GM18508 (cell line): ENCODE data around the gene MICU2.

Experiments
- ATAC-seq: cut with Tn5 transposase; IDR thresholded peaks from one replicate; pipeline ENCODE4 v1.9.1; 2021; ENCODE audit warnings: moderate number of reproducible peaks; ENCODE audit not compliant: insufficient read depth, unreplicated experiment

Gene MICU2

DNA sequence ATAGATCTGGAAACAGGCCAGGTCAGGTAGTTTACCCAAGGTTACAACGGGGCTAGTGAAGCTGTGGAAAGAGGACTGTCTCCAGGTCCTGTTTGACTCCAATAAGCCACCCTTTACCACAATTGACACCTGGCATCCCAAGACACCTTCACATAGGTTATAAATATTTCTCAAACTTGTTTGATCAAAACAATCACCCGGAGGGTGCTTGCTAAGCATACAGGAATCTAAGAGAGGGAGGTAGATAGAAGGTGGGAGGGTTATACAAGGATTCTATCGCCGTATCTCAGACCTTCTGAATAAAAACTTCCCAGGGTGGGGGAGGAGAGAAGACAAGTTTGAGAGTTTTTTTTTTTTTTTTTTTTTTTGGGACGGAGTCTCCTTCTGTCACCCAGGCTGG, 55.4 kb downstream of the MICU2 start:
- ATAC-seq: no peak

DNA sequence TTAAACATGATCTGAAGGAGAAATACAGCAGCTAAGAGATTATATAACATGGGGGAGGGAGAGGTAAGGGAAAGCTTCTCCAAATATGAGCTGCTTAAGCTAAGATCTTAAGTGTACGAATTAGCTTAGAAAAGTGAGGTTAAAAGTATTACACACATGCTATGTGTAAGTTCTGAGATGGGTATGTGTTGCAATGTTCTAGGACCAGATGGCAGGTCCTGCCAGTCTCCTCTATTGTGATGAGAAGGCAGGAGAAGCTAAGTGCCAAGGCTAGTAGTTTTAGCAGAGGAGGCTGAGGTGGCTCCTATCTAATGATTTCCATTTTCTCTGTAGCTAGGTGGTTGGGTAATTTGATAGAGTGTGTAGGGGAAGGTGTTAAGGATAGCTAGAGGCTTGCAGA, 57.6 kb downstream of the MICU2 start:
- ATAC-seq: no peak

DNA sequence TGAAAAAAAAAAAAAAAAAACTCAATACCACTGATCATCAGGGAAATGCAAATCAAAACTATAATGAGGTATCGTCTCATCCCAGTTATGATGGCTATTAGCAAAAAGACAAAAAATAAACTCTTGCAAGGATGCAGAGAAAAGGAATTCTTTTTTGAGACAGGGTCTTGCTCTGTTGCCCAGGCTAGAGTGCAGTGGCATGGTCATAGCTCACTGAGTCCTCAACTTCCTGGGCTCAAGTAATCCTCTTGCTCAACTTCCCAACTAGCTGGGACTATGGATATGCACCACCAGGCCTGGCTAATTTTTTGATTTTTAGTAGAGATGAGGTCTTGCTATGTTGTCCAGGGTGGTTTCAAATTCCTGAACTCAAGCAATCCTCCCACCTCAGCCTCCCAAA, 59.5 kb downstream of the MICU2 start:
- no peak for ATAC-seq

DNA sequence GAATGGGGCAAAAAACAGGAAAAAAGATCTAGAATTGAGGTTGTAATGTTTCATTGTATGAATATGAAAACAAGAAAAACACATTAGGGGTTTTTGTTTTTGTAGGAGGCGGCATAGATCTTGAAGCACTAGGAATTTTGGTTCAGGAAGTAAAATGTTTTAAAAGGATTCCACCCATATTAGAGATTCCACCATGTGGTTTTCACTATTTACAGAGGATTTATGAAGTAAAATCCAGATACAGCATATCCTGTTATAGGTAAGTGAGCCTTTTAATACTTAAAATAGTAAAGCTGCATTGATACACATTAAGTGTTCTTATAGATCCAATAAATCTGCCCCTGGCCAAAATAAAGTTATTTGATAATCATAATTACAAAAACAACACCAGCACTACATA, 61.4 kb downstream of the MICU2 start:
- no peak for ATAC-seq

DNA sequence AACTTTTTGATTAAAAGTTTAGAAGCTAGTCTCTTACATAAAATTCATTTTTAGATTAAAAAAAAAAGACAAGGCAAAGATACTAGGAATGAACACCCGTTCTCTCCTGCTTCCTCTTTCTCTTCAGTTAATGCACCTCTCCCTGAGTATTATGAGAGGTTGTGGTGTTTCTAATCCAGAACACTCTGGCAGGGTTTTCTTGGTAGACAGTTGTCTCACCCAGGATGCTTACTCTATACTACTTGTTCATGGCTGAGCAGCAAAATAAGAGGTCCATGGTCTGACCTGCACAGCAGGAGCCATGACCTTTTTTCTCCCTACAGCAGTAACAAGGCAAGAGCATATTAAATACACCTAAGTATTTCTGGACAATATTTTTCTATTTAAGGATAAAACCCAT, 62.0 kb downstream of the MICU2 start:
- no peak for ATAC-seq

DNA sequence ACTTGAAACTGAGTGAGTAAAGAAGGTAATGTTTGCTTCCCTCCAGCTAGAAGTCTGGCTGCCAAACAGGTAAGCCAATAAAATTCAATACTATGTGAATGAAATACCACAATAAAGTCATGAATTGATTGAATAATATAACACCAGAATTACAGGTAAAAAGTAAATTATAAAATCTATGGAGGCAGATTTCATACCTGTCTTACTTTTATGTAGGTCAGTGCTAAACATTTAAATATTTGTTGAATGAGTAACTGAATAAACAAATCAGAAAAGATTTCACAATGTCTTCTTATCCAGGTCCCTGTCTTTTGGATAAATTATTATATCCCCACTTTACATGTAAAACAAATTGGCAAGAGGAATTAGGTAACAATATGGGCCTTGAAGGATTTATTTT, 62.7 kb downstream of the MICU2 start:
- ATAC-seq: no peak

DNA sequence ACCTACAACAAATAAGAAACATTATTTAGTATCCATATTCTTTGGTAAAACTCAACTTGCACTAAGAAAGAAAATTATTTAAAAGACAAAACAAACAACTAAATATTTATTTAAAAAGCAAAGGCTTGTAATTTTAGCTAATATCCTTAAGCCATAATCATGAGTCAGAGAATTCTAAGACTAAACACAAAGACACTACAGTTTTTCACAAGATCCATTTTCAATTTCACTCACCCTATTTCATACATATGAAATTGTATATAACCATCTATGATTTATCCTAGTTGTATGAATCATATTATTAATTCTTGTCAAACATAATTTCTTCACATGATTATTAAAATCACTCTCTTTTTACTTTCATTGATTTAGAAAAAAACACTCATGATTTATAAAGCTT, 64.3 kb downstream of the MICU2 start:
- no peak for ATAC-seq

DNA sequence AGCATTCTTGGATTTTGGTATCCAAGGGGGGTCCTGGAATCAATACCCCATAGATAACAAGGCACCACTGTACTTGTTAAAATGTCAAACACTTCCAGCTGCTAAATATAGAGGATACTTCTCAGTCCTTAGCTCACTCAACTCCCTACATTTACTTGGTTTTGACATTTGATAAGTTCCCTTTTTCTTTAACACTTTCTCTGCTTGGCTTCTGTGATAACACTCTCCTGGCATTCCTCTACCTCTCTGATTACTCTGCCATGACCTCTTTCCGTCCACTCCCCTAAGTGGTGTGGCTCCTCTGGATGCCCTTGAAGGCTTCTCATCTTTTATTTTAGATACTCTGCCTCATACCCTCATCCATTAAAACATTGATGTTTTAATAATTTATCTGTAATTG, 65.2 kb downstream of the MICU2 start:
- ATAC-seq: no peak

DNA sequence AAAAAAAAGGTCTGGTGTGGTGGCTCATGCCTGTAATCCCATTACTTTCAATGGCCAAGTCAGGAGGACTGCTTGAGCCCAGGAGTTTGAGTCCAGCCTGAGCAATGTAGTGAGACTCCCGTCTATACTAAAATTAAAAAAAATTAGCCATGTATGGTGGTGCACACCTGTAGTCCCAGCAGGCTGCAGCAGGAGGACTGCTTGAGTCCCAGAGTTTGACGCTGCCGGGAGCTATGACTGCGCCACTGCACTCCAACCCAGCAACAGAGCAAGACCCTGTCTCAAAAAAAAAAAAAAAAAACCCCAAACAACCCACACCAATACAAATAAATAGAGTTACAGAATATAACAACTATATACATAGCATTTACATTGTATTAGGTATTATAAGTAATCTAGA, 65.7 kb downstream of the MICU2 start:
- ATAC-seq: no peak

DNA sequence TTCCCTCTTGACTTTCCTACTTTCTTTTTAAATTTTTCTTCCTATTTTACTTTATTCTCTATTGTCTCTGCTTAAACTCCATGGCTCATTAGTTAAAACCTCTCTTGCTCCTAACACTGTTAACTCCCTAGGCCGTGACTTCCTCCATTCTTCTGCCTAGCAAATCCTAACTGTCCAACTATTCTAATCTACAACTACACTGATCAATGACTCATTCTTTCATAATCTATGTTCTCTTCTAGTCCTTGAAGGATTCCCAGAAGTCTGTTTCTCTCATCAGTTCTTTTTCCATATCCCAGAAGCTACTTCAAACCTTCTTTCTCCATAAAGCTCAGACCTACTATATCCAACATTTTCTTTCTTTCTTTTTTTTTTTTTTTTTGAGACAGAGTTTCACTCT, 66.9 kb downstream of the MICU2 start:
- ATAC-seq: no peak

DNA sequence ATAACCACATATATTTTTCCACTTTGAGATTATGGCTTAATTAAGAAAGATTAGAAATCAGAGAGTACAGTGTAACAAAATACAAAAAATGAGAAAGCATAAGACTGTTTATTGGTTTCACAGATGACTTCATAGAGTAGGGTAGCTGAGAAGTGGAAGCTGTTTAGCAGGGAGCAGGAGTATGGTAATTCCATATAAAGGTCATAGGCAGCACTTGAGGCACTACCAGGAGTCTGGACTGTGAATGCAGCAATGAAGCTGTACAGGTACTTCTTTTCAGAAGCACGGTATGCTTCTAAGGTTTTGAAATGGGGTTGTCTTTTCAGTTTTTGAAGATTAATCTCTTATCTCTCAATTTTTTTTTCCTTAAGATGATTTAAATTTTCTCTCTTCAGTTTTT, 69.2 kb downstream of the MICU2 start:
- no peak for ATAC-seq

DNA sequence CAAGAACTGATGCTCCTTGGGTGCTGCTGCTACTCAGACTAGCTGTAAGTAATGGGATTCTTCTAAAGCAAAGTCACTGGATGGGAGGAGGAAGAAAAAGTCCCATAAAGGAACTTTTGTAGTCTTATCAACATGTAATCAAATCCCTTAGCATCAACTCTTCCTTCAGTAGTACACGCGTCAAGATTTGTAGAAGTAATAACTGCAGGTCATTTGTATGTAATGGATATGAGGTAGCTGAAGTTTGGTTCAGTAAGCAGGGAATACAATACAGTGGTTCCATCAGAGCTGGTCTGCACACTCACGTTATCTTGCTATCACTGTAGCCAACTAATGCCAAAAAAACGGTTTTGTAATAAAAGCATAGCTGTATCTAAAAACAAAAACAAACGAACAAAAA, 72.5 kb downstream of the MICU2 start:
- no peak for ATAC-seq

DNA sequence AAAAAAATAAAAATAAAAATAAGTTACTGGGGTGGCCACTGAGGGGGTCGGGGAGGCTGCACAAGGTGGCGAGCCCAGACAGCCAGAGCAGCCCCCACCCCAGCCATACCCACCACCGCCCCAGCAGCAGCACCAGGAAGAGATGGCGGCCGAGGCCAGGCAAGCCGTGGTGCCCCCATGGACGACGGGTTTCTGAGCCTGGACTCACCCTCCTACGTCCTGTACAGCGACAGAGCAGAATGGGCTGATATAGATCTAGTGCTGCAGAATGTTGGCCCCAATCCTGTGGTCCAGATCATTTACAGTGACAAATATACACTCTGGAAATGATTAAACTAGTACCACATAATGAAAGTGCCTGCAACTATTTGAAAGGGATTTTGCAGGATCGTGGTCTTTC, 73.3 kb downstream of the MICU2 start:
- ATAC-seq: no peak

DNA sequence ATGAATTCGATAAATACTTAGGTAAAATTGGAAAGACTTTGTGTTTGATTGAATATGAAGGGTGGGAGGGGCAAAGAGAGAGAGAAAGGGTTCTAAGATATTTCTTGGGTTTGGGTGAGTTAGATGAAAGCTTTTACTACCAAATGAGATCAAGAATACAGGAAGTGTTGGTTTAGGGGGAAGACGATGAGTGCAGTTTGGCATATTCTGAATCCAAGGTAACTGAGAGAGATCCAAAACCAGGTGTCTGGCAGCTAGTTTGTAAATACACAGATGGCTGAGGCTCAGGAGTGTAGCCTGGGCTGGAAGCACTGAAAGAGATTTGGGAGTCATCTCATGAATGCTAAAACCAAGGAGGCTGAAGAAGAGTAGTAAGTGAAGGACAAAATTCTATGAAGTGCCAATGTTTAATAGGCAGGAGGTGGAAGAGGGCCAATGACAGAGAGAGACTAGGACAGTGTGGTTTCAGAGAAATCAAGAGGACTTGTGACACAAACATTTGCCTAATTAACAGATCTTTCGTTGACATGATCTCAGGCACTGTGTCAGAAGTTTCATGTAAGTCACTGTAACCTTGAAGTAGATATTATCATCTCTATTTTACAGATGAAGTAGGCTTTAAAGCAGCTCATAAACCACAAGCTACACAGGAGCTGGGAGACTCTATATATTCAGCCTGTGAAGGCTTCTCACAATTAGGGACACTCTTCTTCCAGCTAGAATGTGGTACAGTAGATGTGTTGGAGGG, 74.7 kb downstream of the MICU2 start:
- ATAC-seq: no peak

DNA sequence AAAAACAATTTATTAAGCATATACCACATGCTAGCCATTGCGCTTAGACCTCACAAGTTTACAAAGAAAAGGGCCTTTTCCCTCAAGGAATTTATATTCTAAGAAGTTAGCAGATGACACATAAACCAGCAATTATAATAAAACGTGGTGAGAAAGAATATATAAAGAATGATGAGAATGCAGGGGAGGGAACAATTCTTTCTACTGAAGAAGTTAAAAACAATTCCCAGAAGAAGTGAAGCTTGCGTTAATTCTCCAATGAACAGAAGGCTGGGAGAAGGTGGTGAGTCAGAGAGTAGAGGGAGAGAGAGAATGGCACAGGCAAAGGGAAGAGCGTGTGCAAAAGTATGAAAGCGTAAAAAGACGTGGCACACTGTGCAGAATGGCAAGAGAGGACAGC, 75.4 kb downstream of the MICU2 start:
- no peak for ATAC-seq

DNA sequence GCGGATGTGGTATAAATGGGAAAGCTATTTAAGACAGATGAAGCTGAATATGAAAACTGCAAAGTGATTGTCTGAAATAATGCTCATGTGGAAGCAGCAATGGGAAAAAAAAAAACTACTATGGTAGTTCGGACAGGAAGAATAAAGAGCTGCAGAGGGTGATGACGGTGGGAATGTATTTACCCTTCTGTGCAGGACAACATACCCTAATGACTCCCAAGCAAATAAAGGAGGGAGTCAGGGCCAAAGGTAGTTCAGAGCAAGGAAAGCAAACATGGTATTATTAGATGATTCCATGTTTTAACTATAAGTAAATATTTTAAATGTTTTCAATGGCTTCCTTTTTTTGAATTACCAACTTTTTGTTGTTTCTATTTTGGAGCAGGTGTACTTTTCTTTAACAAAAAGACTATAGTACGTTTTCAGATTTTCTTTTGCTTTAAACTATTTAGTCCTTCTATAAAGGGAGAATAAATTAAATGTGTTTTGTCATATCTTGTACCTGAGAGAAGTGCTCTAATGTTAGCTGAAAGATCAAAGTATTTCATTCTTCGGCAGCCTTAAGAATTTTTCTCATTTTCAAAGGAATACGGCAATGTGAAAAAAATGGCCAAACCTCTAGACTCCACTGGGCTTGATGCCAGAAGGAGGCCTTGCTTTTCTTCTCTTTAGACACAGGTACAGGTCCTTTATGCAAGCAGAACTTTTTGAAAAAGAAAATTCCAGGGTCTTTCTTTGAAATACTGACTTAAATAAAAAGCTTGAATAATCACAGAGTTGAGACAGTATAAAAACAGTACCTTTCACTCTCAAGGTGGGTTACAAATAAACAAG, 77.0 kb downstream of the MICU2 start:
- no peak for ATAC-seq

DNA sequence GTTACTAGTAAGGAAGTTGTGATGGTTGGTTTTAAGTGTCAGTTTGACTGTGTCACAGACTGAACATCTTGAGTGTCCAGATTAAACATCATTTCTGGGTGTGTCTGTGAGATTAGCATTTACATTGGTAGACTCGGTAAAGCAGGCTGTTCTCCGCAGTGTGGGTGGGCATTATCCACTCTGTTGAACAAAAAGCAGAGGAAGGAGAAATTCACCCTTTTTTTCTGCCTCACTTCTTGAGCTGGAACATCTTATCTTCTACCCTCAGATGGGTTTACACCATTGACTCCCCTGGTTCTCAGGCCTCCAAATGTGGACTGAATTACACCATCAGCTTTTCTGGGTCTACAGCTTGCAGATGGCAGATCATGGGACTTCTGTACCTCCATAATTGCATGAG, 81.1 kb downstream of the MICU2 start:
- ATAC-seq: no peak

DNA sequence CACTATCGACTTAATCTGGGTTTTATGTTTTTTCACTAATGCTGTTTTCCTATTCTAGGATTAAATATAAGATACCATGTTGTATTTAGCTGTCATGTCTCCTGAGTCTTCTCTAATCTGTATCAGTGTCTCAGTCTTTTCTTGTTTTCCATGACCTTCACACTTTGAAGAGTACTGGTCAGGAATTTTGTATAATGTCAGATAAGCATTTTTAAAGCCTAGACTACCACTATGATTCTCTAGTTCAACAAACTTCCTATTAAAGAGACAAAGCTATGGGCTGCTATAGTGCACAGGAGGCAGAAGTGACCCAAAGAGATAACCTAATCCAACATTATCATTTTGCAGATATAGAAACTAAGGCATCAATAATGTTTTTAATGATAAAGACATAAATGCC, 81.8 kb downstream of the MICU2 start:
- no peak for ATAC-seq

DNA sequence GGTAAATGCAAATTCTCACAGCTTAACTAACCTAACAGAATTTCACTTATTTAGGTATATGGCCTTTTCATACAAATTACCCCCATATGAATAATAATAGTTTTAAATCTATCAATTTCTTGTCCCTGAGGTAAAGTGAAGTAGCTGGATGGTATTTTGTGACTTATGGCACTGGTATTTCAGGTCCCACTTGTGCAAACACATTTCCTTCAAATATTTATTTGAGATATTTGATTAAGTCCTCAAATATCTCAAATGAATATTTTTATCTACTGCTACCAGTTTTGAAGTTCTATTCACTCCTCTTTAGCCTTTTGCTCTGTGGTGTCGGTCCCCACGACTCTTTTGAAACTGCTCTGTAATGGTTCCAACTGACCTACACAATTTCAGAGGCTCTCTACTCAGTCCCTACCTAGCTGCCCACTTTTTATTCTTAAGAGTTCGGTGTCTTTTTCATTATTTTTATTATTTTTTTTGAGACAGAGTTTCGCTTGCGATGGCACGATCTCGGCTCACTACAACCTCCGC, 85.3 kb downstream of the MICU2 start:
- ATAC-seq: no peak

DNA sequence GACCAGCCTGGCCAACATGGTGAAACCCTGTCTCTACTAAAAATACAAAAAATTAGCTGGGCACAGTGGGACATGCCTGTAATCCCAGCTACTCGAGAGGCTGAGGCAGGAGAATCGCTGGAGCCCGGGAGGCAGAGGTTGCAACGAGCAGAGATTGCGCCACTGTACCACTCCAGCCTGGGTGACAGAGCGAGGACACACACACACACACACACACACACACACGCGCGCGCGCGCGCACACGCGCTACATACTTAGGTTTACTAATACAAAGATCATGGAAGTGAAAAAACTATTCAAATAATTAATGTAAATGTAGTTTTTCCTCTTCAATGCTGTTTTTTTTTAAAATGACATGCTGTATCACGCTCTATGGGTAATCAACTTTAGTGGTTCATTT, 86.4 kb downstream of the MICU2 start:
- ATAC-seq: no peak

DNA sequence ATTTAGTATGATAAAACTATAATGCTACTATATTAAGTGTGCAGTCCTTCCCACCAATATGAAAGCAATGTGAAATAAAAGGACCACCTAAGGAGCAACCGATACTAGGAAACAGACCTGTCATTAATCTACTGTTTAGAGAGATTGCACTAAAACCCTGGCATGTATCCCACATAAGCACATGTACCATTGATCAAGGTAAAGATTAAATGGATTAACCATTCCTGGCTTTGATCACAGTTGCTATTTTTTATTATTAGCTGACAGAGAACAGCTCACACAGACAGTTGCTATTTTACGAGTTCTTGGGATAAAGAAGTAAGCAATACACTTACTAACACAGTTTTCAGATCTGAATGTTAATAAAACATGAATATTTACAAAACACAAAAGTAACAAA, 87.2 kb downstream of the MICU2 start:
- no peak for ATAC-seq

DNA sequence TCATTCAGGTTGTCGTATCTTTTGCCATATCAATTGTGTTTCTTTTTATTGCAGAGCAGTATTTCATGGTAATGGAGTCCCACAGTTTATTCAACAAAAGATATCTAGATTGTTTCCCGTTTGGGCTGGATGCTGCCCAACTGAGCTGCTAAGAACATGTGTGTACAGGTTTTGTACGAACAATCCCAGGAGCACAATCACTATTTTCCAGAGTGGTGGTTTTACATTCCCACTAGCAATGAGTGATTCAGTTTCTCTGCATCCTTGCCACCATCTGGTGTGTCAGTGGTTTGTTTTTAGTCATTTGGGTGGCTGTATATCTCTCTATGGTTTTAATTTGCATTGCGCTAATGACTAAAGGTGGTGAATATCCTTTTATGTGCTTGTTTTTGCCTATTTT, 92.1 kb downstream of the MICU2 start:
- ATAC-seq: no peak
